K562 (cell line): ENCODE data around the gene ATAD3C. TPM values are rescaled to one million over a fixed set of nuclear protein-coding genes. Genes with fewer than 3 reads are reported as not detected.

Source experiments
- BACH1 ChIP-seq: fragments of 200-800 bp; sonication (Bioruptor generic); IDR thresholded peaks from 2 replicates; pipeline ENCODE4 v1.6.1; 2016; ENCODE audit warnings: missing genetic modification characterization, missing compliant biosample characterization
- BRD4 ChIP-seq: fragments of 200-600 bp; sonication (generic); IDR thresholded peaks from 2 replicates; pipeline ENCODE4 v1.6.1; 2017; ENCODE audit warnings: inconsistent platforms
- CBX5 ChIP-seq: IDR thresholded peaks from 2 replicates; pipeline ENCODE4 v1.6.1; 2014; ENCODE audit warnings: low read depth, borderline replicate concordance
- CHD1 ChIP-seq: fragments of 200-600 bp; sonication (generic); IDR thresholded peaks from one replicate; pipeline ENCODE4 v1.6.1; 2012; ENCODE audit warnings: mild to moderate bottlenecking, moderate library complexity, low read length, inconsistent platforms
- FIP1L1 ChIP-seq: fragments of 200-400 bp; formaldehyde crosslinking; IDR thresholded peaks from 2 replicates; pipeline ENCODE4 v1.6.1; 2018; ENCODE audit warnings: mild to moderate bottlenecking, low read depth, low read length; ENCODE audit not compliant: poor library complexity, severe bottlenecking
- FOXO4 ChIP-seq: fragments of 450-650 bp; formaldehyde crosslinking; IDR thresholded peaks from 2 replicates; pipeline ENCODE4 v1.4.0; 2020; ENCODE audit warnings: mild to moderate bottlenecking, moderate library complexity
- GTF2A2 ChIP-seq: IDR thresholded peaks from 2 replicates; pipeline ENCODE4 v1.6.1; 2016; ENCODE audit warnings: mild to moderate bottlenecking, missing genetic modification characterization, missing compliant biosample characterization
- HDGF ChIP-seq: fragments of 450-650 bp; IDR thresholded peaks from 2 replicates; pipeline ENCODE4 v1.6.1; 2016
- HMG20A ChIP-seq: fragments of 450-650 bp; formaldehyde crosslinking; conservative IDR thresholded peaks from 2 replicates; pipeline ENCODE4 v1.4.0; 2020; ENCODE audit warnings: mild to moderate bottlenecking, mixed read lengths
- HNRNPK ChIP-seq: fragments of 200-400 bp; formaldehyde crosslinking; IDR thresholded peaks from one replicate; pipeline ENCODE4 v1.6.1; 2018; ENCODE audit warnings: mild to moderate bottlenecking, low read depth, low read length; ENCODE audit not compliant: poor library complexity, severe bottlenecking
- KAT2B ChIP-seq: IDR thresholded peaks from one replicate; pipeline ENCODE4 v1.6.1; 2012; ENCODE audit warnings: low read depth, mild to moderate bottlenecking, control low read depth, inconsistent platforms, low read length, moderate library complexity
- MTA2 ChIP-seq: fragments of 450-650 bp; IDR thresholded peaks from 2 replicates; pipeline ENCODE4 v1.6.1; 2016; ENCODE audit warnings: low read depth
- NFE2 ChIP-seq: IDR thresholded peaks from 2 replicates; pipeline ENCODE4 v1.6.1; 2014; ENCODE audit warnings: antibody characterized with exemption, low read depth
- PTBP1 ChIP-seq: fragments of 200-400 bp; formaldehyde crosslinking; IDR thresholded peaks from 2 replicates; pipeline ENCODE4 v1.6.1; 2017; ENCODE audit warnings: low read depth, low read length
- RCOR1 ChIP-seq, 2 experiments: IDR thresholded peaks; 2 replicates each; pipeline ENCODE4 v1.6.1; 2012; ENCODE audit warnings: low read depth in 2 of 2, low read length in 2 of 2, borderline replicate concordance in 1 of 2, improper control_type of control experiment in 1 of 2
- RNF2 ChIP-seq: sonication (generic); IDR thresholded peaks from 2 replicates; pipeline ENCODE4 v1.6.1; 2016
- SMAD4 ChIP-seq: fragments of 250-450 bp; sonication (Bioruptor Pico); conservative IDR thresholded peaks from 2 replicates; pipeline ENCODE4 v1.8.0; 2021; ENCODE audit warnings: inconsistent platforms, mild to moderate bottlenecking, moderate library complexity
- SNRNP70 ChIP-seq: fragments of 200-400 bp; formaldehyde crosslinking; optimal IDR thresholded peaks from 2 replicates; pipeline ENCODE3; 2017; ENCODE audit warnings: low read depth, low read length
- TEAD1 ChIP-seq, 2 experiments: fragments of 450-650 bp in 1 of 2; sonication (generic) in 1 of 2; formaldehyde crosslinking; IDR thresholded peaks; 2 replicates each; pipeline versions ENCODE4 v1.4.0 to v1.8.0; 2020 to 2022; ENCODE audit warnings: mild to moderate bottlenecking in 2 of 2, missing genetic modification reagents in 1 of 2
- TRIM28 ChIP-seq: fragments of 450-650 bp; IDR thresholded peaks from 2 replicates; pipeline ENCODE4 v1.6.1; 2017
- TSHZ1 ChIP-seq: fragments of 250-450 bp; sonication (Bioruptor Pico); IDR thresholded peaks from 2 replicates; pipeline ENCODE4 v1.4.0; 2020; ENCODE audit warnings: mild to moderate bottlenecking, moderate library complexity
- ZBED1 ChIP-seq: IDR thresholded peaks from 2 replicates; pipeline ENCODE4 v1.6.1; 2014
- ZNF121 ChIP-seq: sonication (generic); formaldehyde crosslinking; conservative IDR thresholded peaks from 2 replicates; pipeline ENCODE4 v1.8.0; 2022; ENCODE audit warnings: missing genetic modification reagents
- ZNF146 ChIP-seq: IDR thresholded peaks from one replicate; pipeline ENCODE4 v1.6.1; 2018; ENCODE audit warnings: missing compliant biosample characterization; ENCODE audit not compliant: unreplicated experiment
- ZNF274 ChIP-seq: IDR thresholded peaks from 2 replicates; pipeline ENCODE4 v1.6.1; 2011; ENCODE audit warnings: low read depth, mild to moderate bottlenecking, low read length, moderate library complexity, borderline replicate concordance
- ZNF57 ChIP-seq: fragments of 450-650 bp; formaldehyde crosslinking; IDR thresholded peaks from 2 replicates; pipeline ENCODE4 v1.4.0; 2020; ENCODE audit warnings: mild to moderate bottlenecking, moderate library complexity
- polyA plus RNA-seq, 8 experiments: library from polyadenylated mRNA; depleted of rRNA in 4 of 8; stranded (reverse) in 5 of 8; unstranded in 3 of 8; fragments of >200 nt; fragmentation: Nextera tagmentation in 2 of 8; fragmentation: Illumina TruSeq in 1 of 8; extraction: Ambion mirVana in 2 of 8; extraction: Trizol in 1 of 8; gene quantifications; 2 replicates each; pipeline versions ENCODE4 v1.2.1 to v1.2.3, GENCODE V29; 2011 to 2014; ENCODE audit warnings: inconsistent platforms in 1 of 8, missing spikeins in 1 of 8
- total RNA-seq, 7 experiments: library from RNA; depleted of rRNA in 6 of 7; stranded (reverse); fragments of >200 nt in 6 of 7; fragmentation: Illumina TruSeq in 2 of 7; extraction: Trizol in 2 of 7; gene quantifications; 2 replicates each; pipeline versions ENCODE4 v1.2.1 to v1.2.3, GENCODE V29; 2011 to 2021; ENCODE audit warnings: low replicate concordance in 1 of 7

ATAD3C gene
- total and polyA plus RNA-seq, 9 of the 15 experiments (the other 6 are each of a cell fraction or from before 2014, with no cell fraction given), result 0.03 to 0.18 TPM; not detected in 7

- TF ChIP-seq ZNF57 (no peak), ZNF146 (CRISPR knock-in tag) (no peak), PTBP1 (no peak), SMAD4 (no peak; the same call in 1 of the 2 replicates), KAT2B (no peak), ZNF274 (no peak), NFE2 (no peak), BRD4 (no peak), CBX5 (no peak), ZNF121 (CRISPR knock-in tag) (no peak), HDGF (0 out of 2 replicates have a peak, but pooled peaks have one; percentile 41), TEAD1 (CRISPR knock-in tag; IDR thresholded peaks at IDR 0.05) (peak in 1 of 2 experiments; percentile 77; a peak in 1 of 4 replicates), FIP1L1 (peak; percentile 75), ZBED1 (no peak), HNRNPK (no peak), RCOR1 (IDR thresholded peaks at IDR 0.05; ENCODE audit: borderline replicate concordance in 1 of 2, low read depth in 2 of 2, low read length in 2 of 2) (no peak), SNRNP70 (no peak), BACH1 (tag) (no peak), HMG20A (CRISPR knock-in tag) (no peak), TSHZ1 (CRISPR knock-in tag) (no peak), TRIM28 (no peak; the same call in 1 of the 2 replicates), FOXO4 (CRISPR knock-in tag) (no peak), GTF2A2 (tag) (no peak), MTA2 (no peak), RNF2 (0 out of 2 replicates have a peak, but pooled peaks have one; percentile 25), CHD1 (no peak)
These were observed 8.2 kb upstream of the ATAD3C start (continued) for GRCh38 chr1:1441002-1441888.
